ENCODE results near the gene H2AZ1.

H2AZ1 gene

DNA sequence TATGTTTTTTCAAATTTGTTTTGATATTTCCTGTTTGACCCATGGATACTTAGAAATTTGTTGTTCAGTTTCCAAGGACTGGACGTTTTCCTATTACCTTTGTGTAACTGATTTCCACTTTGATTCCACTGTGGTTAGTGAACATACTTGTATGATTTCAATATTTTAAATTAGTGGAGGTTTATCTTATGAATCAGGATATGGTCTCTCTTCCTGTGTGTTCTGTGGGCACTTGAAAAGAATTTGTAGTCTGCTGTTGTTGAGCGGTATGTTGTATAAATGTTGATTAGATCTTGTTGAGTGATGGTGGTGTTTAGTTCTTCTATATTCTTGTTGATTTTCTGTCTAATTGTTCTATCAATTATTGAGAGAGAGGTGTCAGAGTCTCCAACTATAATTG lies 34.6 kb downstream of the H2AZ1 start:
- TF ChIP-seq TAF1 (IDR thresholded peaks at IDR 0.05; ENCODE audit: borderline replicate concordance, insufficient read depth, low read length) (no peak), REST (IDR thresholded peaks at IDR 0.05; ENCODE audit: insufficient read depth in 1 of 2, low read depth in 2 of 2, low read length in 2 of 2) (no peak), POLR2AphosphoS5 (IDR thresholded peaks at IDR 0.05; ENCODE audit: low read depth, low read length) (no peak), SIN3A (IDR thresholded peaks at IDR 0.05; ENCODE audit: borderline replicate concordance, insufficient read depth, low read length) (no peak), FOXP2 (optimal IDR thresholded peaks at IDR 0.05; ENCODE audit: borderline replicate concordance, extremely low read depth, extremely low read length, insufficient read depth) (no peak)
